GM12864 (cell line): ENCODE results near the gene CPLX1.

Experiments used
- DNase-seq: peaks from one replicate; pipeline ENCODE4 v3.0.0-alpha.2; 2011; ENCODE audit warnings: low read depth
- H3K4me3 ChIP-seq: 2 replicates; pipeline ENCODE4 v1.5.1; 2011; ENCODE audit warnings: mild to moderate bottlenecking, low read depth, low read length, control low read depth
- TF ChIP-seq, protein P1 (sequence below): IDR thresholded peaks from 2 replicates; pipeline ENCODE4 v1.5.1; 2011; ENCODE audit warnings: low read depth, mild to moderate bottlenecking, moderate library complexity, low read length, control low read depth, inconsistent platforms; ENCODE audit errors: missing control alignments

Gene CPLX1

DNA sequence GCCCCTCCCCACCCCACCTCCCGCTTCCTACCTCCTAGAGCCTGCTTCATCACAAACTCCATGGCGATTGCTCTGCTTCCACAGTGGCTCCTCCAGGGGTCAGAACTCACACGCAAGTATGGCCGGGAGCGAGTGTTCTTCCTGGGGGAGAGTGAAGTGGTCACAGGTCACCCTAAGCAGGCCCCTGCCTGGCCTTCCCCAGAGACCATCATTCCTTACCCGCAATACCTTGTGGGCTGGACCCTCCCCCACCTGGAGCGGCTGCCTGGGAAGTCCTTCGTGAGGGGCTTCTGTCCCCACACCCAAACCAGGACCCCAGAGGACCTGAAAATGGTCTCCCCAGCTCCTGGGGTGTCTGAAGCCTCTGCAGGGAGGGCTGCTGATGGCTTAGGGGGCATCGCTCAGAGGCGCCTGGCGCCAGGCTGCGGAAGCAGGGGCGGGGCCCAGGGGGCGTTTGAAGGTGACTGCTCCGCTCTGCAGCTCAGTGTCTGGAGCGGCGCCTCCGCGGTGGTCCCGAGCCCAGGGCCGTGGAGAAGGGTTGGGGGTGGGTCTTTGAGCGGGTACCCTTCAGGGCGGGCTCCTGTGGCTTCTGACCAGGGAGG is 1.4 kb downstream of the CPLX1 start:
- H3K4me3 ChIP-seq, result no peak overlapping the region
- TF ChIP-seq, protein P1, sequence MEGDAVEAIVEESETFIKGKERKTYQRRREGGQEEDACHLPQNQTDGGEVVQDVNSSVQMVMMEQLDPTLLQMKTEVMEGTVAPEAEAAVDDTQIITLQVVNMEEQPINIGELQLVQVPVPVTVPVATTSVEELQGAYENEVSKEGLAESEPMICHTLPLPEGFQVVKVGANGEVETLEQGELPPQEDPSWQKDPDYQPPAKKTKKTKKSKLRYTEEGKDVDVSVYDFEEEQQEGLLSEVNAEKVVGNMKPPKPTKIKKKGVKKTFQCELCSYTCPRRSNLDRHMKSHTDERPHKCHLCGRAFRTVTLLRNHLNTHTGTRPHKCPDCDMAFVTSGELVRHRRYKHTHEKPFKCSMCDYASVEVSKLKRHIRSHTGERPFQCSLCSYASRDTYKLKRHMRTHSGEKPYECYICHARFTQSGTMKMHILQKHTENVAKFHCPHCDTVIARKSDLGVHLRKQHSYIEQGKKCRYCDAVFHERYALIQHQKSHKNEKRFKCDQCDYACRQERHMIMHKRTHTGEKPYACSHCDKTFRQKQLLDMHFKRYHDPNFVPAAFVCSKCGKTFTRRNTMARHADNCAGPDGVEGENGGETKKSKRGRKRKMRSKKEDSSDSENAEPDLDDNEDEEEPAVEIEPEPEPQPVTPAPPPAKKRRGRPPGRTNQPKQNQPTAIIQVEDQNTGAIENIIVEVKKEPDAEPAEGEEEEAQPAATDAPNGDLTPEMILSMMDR, result no peak
- no peak for DNase-seq

DNA sequence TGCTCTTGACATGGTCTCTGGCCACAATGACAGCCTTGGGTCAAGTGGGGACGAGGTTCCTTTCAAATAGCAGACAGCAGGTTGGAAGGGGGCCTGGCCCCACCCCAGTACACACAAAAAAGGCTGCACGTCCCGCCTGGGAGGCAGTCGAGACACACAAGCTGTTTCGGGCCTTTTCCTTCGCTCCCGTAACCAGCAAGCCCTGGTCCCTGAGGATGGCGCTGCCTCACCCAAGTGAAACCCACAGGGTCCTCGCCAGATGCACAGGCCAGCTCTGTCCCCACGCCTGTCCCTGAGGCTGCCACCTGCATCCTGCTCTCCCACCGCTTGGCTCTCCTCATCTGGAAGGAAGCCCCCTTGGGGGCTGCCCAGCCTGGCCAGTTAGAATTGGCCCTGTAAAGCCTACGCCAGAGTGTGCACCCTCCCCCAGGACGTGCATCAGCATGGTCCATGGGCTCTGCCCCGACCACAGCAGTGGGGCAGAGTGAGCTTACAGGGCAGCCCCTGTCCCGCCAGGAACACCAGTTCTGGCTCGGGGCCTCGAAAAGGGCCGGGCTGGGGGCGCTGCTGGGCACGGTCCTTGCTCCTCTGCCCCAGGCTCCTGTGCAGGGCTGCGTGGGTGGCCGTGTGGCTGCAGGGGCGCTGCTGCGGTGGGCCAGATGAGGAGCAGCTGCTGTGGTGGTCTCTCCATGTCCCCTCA is 2.0 kb downstream of the CPLX1 start:
- no peak for DNase-seq
- TF ChIP-seq, protein P1, result no peak
- H3K4me3 ChIP-seq, result no peak overlapping the region

DNA sequence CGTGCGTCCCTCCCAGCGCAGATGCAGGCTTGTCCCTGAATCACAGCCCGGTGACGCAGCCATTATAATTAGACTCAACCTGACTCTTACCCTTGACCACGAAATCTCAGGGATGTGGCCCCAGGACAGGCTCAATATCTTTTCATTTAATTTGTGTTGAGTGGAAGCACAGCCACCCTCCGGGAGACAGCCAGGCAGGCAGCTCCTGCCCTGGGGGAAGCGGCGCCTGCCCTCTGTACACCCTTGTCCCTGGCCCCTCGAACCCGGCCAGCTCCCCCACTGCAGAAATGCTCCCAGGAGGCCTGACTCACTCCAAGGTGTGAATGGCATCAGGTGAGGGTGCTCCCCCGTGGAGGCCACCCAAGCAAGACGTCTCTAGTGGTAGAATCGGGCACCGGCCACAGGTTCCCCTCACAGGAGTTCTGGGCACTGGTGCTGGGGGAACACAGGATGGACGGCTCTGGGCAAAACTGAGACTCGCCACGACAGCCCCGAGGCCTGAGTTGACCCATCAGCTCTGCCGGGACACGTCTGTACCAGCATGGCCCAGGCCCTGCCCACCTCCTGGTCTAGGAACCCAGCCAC is 2.7 kb downstream of the CPLX1 start:
- no peak overlapping the region for H3K4me3 ChIP-seq
- TF ChIP-seq, protein P1, result no peak
- DNase-seq, result no peak

DNA sequence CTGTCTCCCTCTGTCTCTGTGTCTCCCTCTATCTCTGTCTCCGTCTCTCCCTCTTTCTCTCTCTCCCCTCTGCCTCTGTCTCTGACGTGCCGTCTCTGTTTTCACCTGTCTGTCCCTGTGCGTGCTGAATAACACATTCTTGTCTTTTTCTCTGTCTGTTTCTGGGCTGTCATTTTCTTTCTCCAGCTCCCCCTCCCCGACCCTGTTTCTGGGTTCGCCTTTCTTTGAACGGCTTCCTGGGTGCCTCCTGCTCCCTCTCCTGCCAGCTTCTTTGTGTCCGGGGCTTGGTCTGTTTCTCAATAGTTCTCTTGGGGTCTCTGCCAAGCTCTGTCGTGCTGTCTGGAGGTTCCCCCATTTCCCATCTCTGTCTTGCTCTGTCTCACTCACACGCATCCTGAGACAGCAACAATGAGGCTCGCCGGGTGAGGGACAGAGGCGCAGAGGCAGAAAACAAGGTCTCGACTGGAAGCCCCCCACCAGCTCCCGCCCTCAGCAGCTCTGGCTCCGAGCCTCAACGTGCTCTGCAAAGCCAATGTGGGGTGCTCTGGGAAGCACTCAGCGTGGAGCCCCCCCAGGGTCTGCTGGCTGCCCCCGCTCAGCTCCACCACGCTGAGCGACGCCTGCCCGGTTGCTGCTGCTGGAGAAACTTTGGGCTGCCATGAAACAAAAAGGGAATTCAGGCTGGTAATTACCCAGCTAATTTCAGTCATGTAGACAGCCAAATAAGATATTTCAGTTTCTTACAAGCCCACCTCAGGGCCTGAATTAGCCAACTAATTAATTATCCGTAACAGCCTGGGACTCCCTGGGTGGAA is 3.4 kb downstream of the CPLX1 start:
- TF ChIP-seq, protein P1, result no peak

DNA sequence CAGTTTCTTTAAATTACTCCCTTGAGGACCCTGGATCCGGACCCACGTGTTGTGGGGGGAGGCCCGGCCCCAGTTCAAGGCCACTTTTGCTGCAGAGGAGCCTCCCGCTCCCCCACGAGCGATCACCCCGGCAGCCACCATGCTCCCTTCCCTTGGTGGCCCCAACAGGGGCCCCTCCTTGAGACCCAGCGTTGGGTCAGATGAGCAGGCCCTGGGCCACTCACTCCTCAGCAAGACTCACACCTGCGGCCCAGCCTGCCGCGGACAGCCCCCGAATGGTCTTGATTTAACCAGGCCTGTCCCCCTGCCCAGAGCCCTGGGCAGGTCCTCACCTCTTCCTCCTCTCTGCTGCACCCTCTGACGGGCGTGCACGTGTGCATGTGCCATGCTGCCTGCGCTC is 4.3 kb downstream of the CPLX1 start:
- H3K4me3 ChIP-seq, result no peak overlapping the region
- TF ChIP-seq, protein P1, result no peak
- DNase-seq, result no peak

More for the DNA sequence above, 3.4 kb downstream of the CPLX1 start:
- DNase-seq, result no peak
- H3K4me3 ChIP-seq, result no peak overlapping the region

DNA sequence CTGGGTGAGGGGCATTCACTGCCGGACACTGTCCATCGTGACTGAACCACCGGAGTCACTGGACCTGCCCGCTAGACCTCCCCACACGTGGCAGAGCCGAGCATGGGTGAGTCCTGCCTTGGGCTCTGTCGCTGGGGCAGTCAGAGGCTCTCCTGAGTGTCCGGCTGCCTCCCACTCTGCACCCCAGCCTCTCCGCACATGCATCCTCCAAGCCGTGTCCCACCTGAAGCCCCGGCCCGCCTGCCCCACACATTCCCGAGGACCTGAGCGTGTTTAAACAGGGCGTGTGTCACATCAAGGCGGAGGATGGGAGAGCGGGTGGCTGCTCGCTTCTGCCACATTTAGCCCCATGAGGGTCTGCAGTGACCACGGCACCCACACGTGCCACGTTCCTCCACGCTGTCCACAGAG is 4.7 kb downstream of the CPLX1 start:
- no peak overlapping the region for H3K4me3 ChIP-seq
- no peak for DNase-seq
- TF ChIP-seq, protein P1, result no peak
